ENCODE results near the gene POLE.

The POLE gene

GRCh38 chr12:132615579-132616038 is 71.5 kb downstream of the POLE start:
- Histone ChIP-seq H3K9me3 (ENCODE audit: insufficient read depth, low read length, severe bottlenecking) (peaks cover 13% of the 10 kb centered on the region), H3K9ac (ENCODE audit: low read depth, low read length) (no peak overlapping the region), H3K4me2 (ENCODE audit: insufficient read depth, low read length) (no peak overlapping the region), H3K4me1 (ENCODE audit: insufficient read depth, low read length) (peaks cover 3% of the 10 kb centered on the region), H4K20me1 (ENCODE audit: insufficient read depth, low read length) (no peaks in the 10 kb centered on the region), H3K36me3 (ENCODE audit: insufficient read depth, low read length) (no peaks in the 10 kb centered on the region), H2AFZ (ENCODE audit: low read depth, low read length) (no peak overlapping the region), H3K27ac (ENCODE audit: low read length) (no peak overlapping the region), H3K27me3 (ENCODE audit: insufficient read depth, low read length, poor library complexity) (no peaks in the 10 kb centered on the region), H3K4me3 (ENCODE audit: low read depth in 1 of 2, low read length in 2 of 2) (no peak overlapping the region), H3K79me2 (ENCODE audit: insufficient read depth, low read length) (no peaks in the 10 kb centered on the region)
- TF ChIP-seq, protein P1, sequence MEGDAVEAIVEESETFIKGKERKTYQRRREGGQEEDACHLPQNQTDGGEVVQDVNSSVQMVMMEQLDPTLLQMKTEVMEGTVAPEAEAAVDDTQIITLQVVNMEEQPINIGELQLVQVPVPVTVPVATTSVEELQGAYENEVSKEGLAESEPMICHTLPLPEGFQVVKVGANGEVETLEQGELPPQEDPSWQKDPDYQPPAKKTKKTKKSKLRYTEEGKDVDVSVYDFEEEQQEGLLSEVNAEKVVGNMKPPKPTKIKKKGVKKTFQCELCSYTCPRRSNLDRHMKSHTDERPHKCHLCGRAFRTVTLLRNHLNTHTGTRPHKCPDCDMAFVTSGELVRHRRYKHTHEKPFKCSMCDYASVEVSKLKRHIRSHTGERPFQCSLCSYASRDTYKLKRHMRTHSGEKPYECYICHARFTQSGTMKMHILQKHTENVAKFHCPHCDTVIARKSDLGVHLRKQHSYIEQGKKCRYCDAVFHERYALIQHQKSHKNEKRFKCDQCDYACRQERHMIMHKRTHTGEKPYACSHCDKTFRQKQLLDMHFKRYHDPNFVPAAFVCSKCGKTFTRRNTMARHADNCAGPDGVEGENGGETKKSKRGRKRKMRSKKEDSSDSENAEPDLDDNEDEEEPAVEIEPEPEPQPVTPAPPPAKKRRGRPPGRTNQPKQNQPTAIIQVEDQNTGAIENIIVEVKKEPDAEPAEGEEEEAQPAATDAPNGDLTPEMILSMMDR (IDR thresholded peaks at IDR 0.05; ENCODE audit: borderline replicate concordance, extremely low read depth, low read length, poor library complexity, severe bottlenecking), result no peak
- DNase-seq (no peak), ATAC-seq (ENCODE audit: insufficient read depth, low read depth) (no peak)

DNA sequence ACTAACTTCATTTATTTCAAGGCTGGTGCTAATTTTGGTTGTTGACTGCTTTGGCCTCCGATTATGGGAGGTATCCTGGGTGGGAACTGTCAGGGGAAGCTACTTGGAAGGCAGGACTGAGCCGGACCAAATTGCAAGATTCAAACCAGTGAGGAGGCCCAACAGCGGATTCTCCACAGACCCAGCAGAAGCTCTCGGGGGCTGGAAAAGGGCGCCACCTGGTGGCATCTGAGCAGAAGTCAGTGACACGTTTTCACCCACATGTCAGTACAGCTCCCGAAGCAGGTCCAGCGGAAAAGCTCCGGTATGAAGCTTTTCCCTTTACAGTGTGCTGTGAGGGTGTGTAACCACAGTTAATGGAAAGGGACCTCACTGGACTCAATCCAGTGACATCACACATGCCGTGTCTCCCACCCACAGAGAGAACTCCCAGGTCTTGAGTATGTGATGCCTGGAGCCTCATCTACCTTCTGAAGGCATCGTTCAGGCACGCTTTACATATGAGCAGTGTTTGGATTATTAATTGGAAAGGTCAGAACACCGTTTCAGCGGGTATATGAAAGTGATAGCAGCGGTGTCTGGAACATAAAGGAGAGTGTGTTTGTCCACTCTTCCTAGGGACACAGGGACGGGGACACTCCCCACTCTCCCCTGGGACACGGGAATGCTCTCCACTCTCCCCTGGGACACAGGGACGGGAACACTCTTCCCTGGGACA is 72.1 kb downstream of the POLE start:
- no peaks in the 10 kb centered on the region for H3K79me2 ChIP-seq (ENCODE audit: insufficient read depth, low read length)
- ATAC-seq (ENCODE audit: insufficient read depth, low read depth), result peak; percentile 89

GRCh38 chr12:132614029-132614428 is 73.1 kb downstream of the POLE start:
- no peak overlapping the region for H3K4me2 ChIP-seq (ENCODE audit: insufficient read depth, low read length)
- no peak overlapping the region for H3K9ac ChIP-seq (ENCODE audit: low read depth, low read length)
- no peaks in the 10 kb centered on the region for H3K27me3 ChIP-seq (ENCODE audit: insufficient read depth, low read length, poor library complexity)
- H3K27ac ChIP-seq (ENCODE audit: low read length), result no peak overlapping the region
- no peak overlapping the region for H3K4me3 ChIP-seq (ENCODE audit: low read depth in 1 of 2, low read length in 2 of 2)
- H3K36me3 ChIP-seq (ENCODE audit: insufficient read depth, low read length), result no peaks in the 10 kb centered on the region
- ATAC-seq (ENCODE audit: insufficient read depth, low read depth), result no peak
- TF ChIP-seq, protein P1 (IDR thresholded peaks at IDR 0.05; ENCODE audit: borderline replicate concordance, extremely low read depth, low read length, poor library complexity, severe bottlenecking), result no peak
- TF ChIP-seq EZH2 (IDR thresholded peaks at IDR 0.05; ENCODE audit: borderline replicate concordance, low read depth, low read length, severe bottlenecking), result no peak
- H3K9me3 ChIP-seq (ENCODE audit: insufficient read depth, low read length, severe bottlenecking), result peaks cover 13% of the 10 kb centered on the region
- H4K20me1 ChIP-seq (ENCODE audit: insufficient read depth, low read length), result no peaks in the 10 kb centered on the region
- DNase-seq, result no peak
- H3K4me1 ChIP-seq (ENCODE audit: insufficient read depth, low read length), result peaks cover 3% of the 10 kb centered on the region
- H2AFZ ChIP-seq (ENCODE audit: low read depth, low read length), result no peak overlapping the region
- H3K79me2 ChIP-seq (ENCODE audit: insufficient read depth, low read length), result no peaks in the 10 kb centered on the region

More for the DNA sequence above, 72.1 kb downstream of the POLE start:
- H3K36me3 ChIP-seq (ENCODE audit: insufficient read depth, low read length), result no peaks in the 10 kb centered on the region
- peak; percentile 80 for DNase-seq
- no peaks in the 10 kb centered on the region for H3K27me3 ChIP-seq (ENCODE audit: insufficient read depth, low read length, poor library complexity)
- TF ChIP-seq, protein P1 (IDR thresholded peaks at IDR 0.05; ENCODE audit: borderline replicate concordance, extremely low read depth, low read length, poor library complexity, severe bottlenecking), result peak; percentile 94
- no peak for TF ChIP-seq EZH2 (IDR thresholded peaks at IDR 0.05; ENCODE audit: borderline replicate concordance, low read depth, low read length, severe bottlenecking)
- H2AFZ ChIP-seq (ENCODE audit: low read depth, low read length), result no peak overlapping the region; the same call in 1 of the 2 replicates
- H3K4me3 ChIP-seq (ENCODE audit: low read depth in 1 of 2, low read length in 2 of 2), result no peak overlapping the region
- H3K4me2 ChIP-seq (ENCODE audit: insufficient read depth, low read length), result no peak overlapping the region
- no peak overlapping the region for H3K27ac ChIP-seq (ENCODE audit: low read length)
- no peak overlapping the region for H3K9ac ChIP-seq (ENCODE audit: low read depth, low read length)
- no peaks in the 10 kb centered on the region for H4K20me1 ChIP-seq (ENCODE audit: insufficient read depth, low read length)
- peaks cover 3% of the 10 kb centered on the region for H3K4me1 ChIP-seq (ENCODE audit: insufficient read depth, low read length)
- H3K9me3 ChIP-seq (ENCODE audit: insufficient read depth, low read length, severe bottlenecking), result peaks cover 13% of the 10 kb centered on the region

Measured in DND-41 (cell line).